ENCODE data around the gene PRKCH. TPM values are rescaled to one million over a fixed set of nuclear protein-coding genes. Genes with fewer than 3 reads are reported as not detected.
A peak's percentile ranks its signal among the peaks of the same experiment; 100 is the strongest.

Gene PRKCH
- total RNA-seq, 2 donors from 2014 or later = 7.2 to 8.6 TPM

DNA sequence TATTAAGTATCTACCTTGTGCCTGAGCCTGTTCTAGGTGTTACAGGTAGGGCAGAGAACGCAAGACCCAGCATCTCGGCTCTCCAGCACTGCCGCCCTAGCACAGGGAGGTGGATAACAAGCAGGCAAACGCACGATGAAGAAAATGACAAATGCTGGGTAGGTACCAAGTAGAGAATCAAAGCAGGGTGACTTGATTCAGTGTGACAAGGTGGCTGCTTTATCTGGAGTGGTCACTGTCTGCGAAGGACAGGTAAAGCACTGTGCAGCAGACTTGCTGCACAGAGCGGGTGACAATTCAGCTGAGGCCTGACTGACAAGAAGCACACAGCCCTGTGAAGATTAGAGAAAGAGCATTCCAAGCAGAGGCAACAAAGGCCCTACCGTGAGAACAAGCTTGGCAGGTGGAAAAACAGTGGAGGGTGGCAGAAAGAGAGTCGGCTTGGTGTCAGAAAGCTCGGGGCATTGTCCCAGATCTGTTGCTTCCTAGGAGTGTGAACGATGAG is 12.9 kb downstream of the PRKCH start:
- Histone ChIP-seq H3K27ac (ENCODE audit: low read depth, low read length) (no peak overlapping the region), H3K4me1 (ENCODE audit: control insufficient read depth, insufficient read depth, low read length) (no peaks in the 10 kb centered on the region), H3K36me3 (ENCODE audit: control insufficient read depth, insufficient read depth, low read length) (no peaks in the 10 kb centered on the region), H3K27me3 (ENCODE audit: control insufficient read depth, insufficient read depth, low read length, poor library complexity, severe bottlenecking) (no peaks in the 10 kb centered on the region), H3K9ac (ENCODE audit: extremely low read depth, low read length, poor library complexity, severe bottlenecking) (no peak overlapping the region), H3K4me3 (ENCODE audit: low read length) (no peak overlapping the region), H3K9me3 (ENCODE audit: control insufficient read depth, low read length) (no peaks in the 10 kb centered on the region)
- Mint-ChIP-seq H3K9me3 (no peaks in the 10 kb centered on the region), H3K36me3 (ENCODE audit: low read depth) (no peaks in the 10 kb centered on the region), H3K4me3 (no peak overlapping the region), H3K4me1 (peaks cover 17% of the 10 kb centered on the region), H3K27me3 (ENCODE audit: insufficient read depth) (no peaks in the 10 kb centered on the region), H3K27ac (peak overlapping the region; percentile 20)
- TF ChIP-seq, protein P1, sequence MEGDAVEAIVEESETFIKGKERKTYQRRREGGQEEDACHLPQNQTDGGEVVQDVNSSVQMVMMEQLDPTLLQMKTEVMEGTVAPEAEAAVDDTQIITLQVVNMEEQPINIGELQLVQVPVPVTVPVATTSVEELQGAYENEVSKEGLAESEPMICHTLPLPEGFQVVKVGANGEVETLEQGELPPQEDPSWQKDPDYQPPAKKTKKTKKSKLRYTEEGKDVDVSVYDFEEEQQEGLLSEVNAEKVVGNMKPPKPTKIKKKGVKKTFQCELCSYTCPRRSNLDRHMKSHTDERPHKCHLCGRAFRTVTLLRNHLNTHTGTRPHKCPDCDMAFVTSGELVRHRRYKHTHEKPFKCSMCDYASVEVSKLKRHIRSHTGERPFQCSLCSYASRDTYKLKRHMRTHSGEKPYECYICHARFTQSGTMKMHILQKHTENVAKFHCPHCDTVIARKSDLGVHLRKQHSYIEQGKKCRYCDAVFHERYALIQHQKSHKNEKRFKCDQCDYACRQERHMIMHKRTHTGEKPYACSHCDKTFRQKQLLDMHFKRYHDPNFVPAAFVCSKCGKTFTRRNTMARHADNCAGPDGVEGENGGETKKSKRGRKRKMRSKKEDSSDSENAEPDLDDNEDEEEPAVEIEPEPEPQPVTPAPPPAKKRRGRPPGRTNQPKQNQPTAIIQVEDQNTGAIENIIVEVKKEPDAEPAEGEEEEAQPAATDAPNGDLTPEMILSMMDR (conservative IDR thresholded peaks at IDR 0.05) = no peak
- 84 to 88% methylated on average over 8 to 11 of the region's 11 CpGs for WGBS, 2 experiments (ENCODE audit: insufficient coverage in 1 of 2, insufficient read length in 1 of 2)
- DNase-seq = peak; percentile 57

DNA sequence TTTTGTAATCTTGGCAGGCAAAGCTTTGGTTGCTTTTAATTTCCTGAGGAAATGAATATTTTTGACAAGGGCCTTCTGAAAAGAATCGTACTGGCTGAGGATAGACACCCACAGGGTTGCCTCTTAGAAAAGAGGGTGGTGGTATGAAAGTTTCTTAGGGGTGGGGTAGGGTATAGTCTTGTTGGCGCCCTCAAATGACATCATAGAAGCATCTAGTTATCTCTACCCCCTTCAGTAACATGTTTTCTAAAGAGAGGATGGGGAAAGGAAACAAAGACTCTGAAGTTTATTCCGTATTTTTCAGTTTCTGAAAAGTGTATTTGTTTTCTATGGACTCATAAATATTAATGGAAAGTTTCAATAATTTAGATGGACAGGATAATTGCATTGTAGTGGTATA is 13.7 kb downstream of the PRKCH start:
- WGBS, 2 experiments (ENCODE audit: insufficient coverage in 1 of 2, insufficient read length in 1 of 2) = 98 to 100% methylated on average over 1 to 2 of the region's 3 CpGs
- no peaks in the 10 kb centered on the region for H3K27me3 ChIP-seq (ENCODE audit: control insufficient read depth, insufficient read depth, low read length, poor library complexity, severe bottlenecking)
- no peak overlapping the region for H3K4me3 Mint-ChIP-seq

DNA sequence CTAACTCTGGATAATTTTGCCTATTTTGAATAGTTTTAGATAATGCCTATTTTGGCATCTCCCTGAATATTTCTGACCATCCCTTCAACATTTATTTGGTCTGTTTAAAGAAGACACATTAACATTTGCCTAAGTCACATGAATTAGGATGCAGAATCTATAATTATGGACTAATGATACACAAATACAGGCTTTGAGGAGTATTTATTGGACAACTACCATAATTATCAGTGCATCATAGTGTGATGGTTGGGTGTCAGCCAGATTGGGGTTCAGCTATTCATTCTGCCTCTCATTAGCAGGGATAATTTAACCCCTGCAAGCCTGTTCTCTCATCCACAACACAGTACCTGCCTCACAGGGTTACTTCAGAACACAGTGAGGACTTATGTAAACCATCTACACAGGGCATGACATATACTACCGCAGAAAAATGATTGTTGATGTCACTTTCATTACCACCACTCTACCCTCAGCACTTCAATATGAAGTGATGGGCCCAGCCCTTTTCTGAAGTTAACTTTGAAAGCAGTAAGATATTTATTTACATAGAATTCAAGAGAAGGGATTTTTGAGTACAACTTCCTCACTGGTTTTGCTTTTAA is 14.4 kb downstream of the PRKCH start:
- no peaks in the 10 kb centered on the region for H3K9me3 ChIP-seq (ENCODE audit: control insufficient read depth, low read length)
- no peaks in the 10 kb centered on the region for H3K4me1 ChIP-seq (ENCODE audit: control insufficient read depth, insufficient read depth, low read length)
- no peak overlapping the region for H3K4me3 ChIP-seq (ENCODE audit: low read length)
- no peak for DNase-seq
- H3K36me3 Mint-ChIP-seq (ENCODE audit: low read depth) = no peaks in the 10 kb centered on the region
- TF ChIP-seq, protein P1 (conservative IDR thresholded peaks at IDR 0.05) = no peak
- no peaks in the 10 kb centered on the region for H3K27me3 ChIP-seq (ENCODE audit: control insufficient read depth, insufficient read depth, low read length, poor library complexity, severe bottlenecking)
- no peak overlapping the region for H3K27ac ChIP-seq (ENCODE audit: low read depth, low read length)
- H3K9me3 Mint-ChIP-seq = no peaks in the 10 kb centered on the region
- WGBS, 2 experiments (ENCODE audit: insufficient coverage in 1 of 2, insufficient read length in 1 of 2) = 94% methylated on average over 1 of the region's 1 CpG; no CpG with 5 or more reads in 1 of the 2 experiments
- peaks cover 5% of the 10 kb centered on the region for H3K4me1 Mint-ChIP-seq
- H3K4me3 Mint-ChIP-seq = no peak overlapping the region
- H3K36me3 ChIP-seq (ENCODE audit: control insufficient read depth, insufficient read depth, low read length) = no peaks in the 10 kb centered on the region
- H3K9ac ChIP-seq (ENCODE audit: extremely low read depth, low read length, poor library complexity, severe bottlenecking) = no peak overlapping the region
- H3K27ac Mint-ChIP-seq = no peak overlapping the region
- H3K27me3 Mint-ChIP-seq (ENCODE audit: insufficient read depth) = no peaks in the 10 kb centered on the region

More for the DNA sequence above, 13.7 kb downstream of the PRKCH start:
- no peak overlapping the region for H3K9ac ChIP-seq (ENCODE audit: extremely low read depth, low read length, poor library complexity, severe bottlenecking)
- no peaks in the 10 kb centered on the region for H3K36me3 ChIP-seq (ENCODE audit: control insufficient read depth, insufficient read depth, low read length)
- peaks cover 11% of the 10 kb centered on the region for H3K4me1 Mint-ChIP-seq
- DNase-seq = no peak
- TF ChIP-seq, protein P1 (conservative IDR thresholded peaks at IDR 0.05) = no peak
- no peaks in the 10 kb centered on the region for H3K4me1 ChIP-seq (ENCODE audit: control insufficient read depth, insufficient read depth, low read length)
- H3K9me3 Mint-ChIP-seq = no peaks in the 10 kb centered on the region
- no peaks in the 10 kb centered on the region for H3K9me3 ChIP-seq (ENCODE audit: control insufficient read depth, low read length)
- no peak overlapping the region for H3K27ac Mint-ChIP-seq
- no peak overlapping the region for H3K27ac ChIP-seq (ENCODE audit: low read depth, low read length)
- no peaks in the 10 kb centered on the region for H3K27me3 Mint-ChIP-seq (ENCODE audit: insufficient read depth)
- no peaks in the 10 kb centered on the region for H3K36me3 Mint-ChIP-seq (ENCODE audit: low read depth)
- H3K4me3 ChIP-seq (ENCODE audit: low read length) = no peak overlapping the region

Measured in endodermal cell (in vitro differentiated cells).